NK-92 (cell line): Measurements from ENCODE around the gene CCDC88B.

ENCODE experiments used
- DNase-seq: peaks from one replicate; lab custom pipeline; 2025; ENCODE audit not compliant: unreplicated experiment; lab: John Stamatoyannopoulos, UW

CCDC88B gene

DNA sequence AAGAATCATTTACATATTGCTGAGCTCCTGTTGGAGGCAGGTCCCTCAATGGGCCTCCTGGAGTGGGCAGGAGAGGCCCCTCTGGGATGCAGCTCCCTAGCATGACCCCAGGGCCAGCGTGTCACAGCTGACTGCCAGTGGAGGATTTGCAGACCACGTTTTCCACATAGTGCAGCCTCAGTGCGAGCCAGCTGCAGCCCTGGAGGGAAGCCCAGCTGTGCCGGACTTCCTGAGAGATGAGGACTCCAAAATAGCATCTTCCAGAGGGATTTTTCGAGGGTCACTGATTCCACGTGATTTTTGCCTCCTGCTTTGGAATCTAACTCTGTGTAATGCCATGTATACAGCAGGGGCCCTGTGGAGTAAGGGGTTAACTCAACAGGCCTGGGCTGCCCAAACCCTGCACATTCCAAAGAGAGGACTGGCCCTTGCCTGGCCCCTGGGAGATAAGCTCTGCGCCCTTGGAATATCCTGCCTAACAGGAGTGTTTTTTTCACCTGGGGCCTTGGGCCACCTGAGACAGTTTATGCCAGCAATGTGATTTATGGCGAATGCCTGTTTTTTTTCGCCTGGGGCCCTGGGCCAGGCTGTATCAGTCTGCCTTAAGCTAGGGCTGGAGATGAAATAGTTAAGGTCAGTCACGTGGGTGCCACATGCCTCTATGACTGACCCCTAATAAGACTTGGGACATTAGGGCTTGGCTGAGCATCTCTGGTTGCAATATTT is 66.4 kb downstream of the CCDC88B start:
- DNase-seq = no peak
